HG03469 (cell line): Measurements from ENCODE around the gene NAA40.
"Not testable (repeated sequence)": the region's sequence is repeated elsewhere in the genome, so short reads cannot be mapped to it uniquely, and the experiment has no call there.

ENCODE experiments used
- ATAC-seq: cut with Tn5 transposase; IDR thresholded peaks from one replicate; pipeline ENCODE4 v1.9.1; 2021; ENCODE audit warnings: mild to moderate bottlenecking, moderate library complexity, moderate number of reproducible peaks; ENCODE audit not compliant: unreplicated experiment

NAA40 gene

GRCh38 chr11:63937713-63938478 is 906 bp upstream of the NAA40 start:
- no peak for ATAC-seq

GRCh38 chr11:63939397-63939891 is 642 bp downstream of the NAA40 start:
- no peak for ATAC-seq

- ATAC-seq: no peak
Measured at GRCh38 chr11:63940786-63941185, 2.0 kb downstream of the NAA40 start.

GRCh38 chr11:63941901-63942300 is 3.1 kb downstream of the NAA40 start:
- no peak for ATAC-seq

GRCh38 chr11:63942803-63943202 is 4.0 kb downstream of the NAA40 start:
- ATAC-seq: no peak

GRCh38 chr11:63944987-63945386 is 6.2 kb downstream of the NAA40 start:
- ATAC-seq: no peak

GRCh38 chr11:63945477-63946163 is 6.8 kb downstream of the NAA40 start:
- no peak for ATAC-seq

GRCh38 chr11:63951779-63952536 is 13.2 kb downstream of the NAA40 start:
- ATAC-seq: no peak

- no peak for ATAC-seq
Measured at GRCh38 chr11:63952570-63952969, 13.8 kb downstream of the NAA40 start.

- ATAC-seq: no peak
Measured at GRCh38 chr11:63958008-63958407, 19.2 kb downstream of the NAA40 start.

- ATAC-seq: no peak
Measured at GRCh38 chr11:63961608-63962412, 23.0 kb downstream of the NAA40 start.

GRCh38 chr11:63963895-63964294 is 25.1 kb downstream of the NAA40 start:
- not testable (repeated sequence) for ATAC-seq

- no peak for ATAC-seq
Measured at GRCh38 chr11:63966444-63966843, 27.6 kb downstream of the NAA40 start.

GRCh38 chr11:63969461-63969860 is 30.7 kb downstream of the NAA40 start:
- no peak for ATAC-seq

- no peak for ATAC-seq
Measured at GRCh38 chr11:63970902-63971301, 32.1 kb downstream of the NAA40 start.

GRCh38 chr11:63973912-63974258 is 35.1 kb downstream of the NAA40 start:
- not testable (repeated sequence) for ATAC-seq

- ATAC-seq: peak; percentile 91
Measured at GRCh38 chr11:63974259-63975143, 35.7 kb downstream of the NAA40 start, which contains the start of gene COX8A. Gene COX8A, plus strand, starts transcription at chr11:63974620. Its CDS starts 61 bp downstream, at chr11:63974681.

GRCh38 chr11:63978551-63979239 is 39.9 kb downstream of the NAA40 start:
- no peak for ATAC-seq

- no peak for ATAC-seq
Measured at GRCh38 chr11:63979426-63979825, 40.6 kb downstream of the NAA40 start.
